IMR-90 (cell line): ENCODE results near the gene ERICH2. TPM values are rescaled to one million over a fixed set of nuclear protein-coding genes. Genes with fewer than 3 reads are reported as not detected.

Source experiments
- ATAC-seq: fragments of 200-7000 bp; cut with Tn5 transposase; 2 replicates; pipeline ENCODE4 v1.9.1; 2020; ENCODE audit warnings: low read depth, mild to moderate bottlenecking, moderate library complexity
- Bru-seq: library from RNA; stranded (reverse); fragments of 400-500 nt; gene quantifications from one replicate; lab custom pipeline; 2021; lab: Mats Ljungman, UMichigan
- BruChase-seq, 2 experiments: library from RNA; stranded (reverse); fragments of 400-500 nt; gene quantifications; one replicate each; lab custom pipeline; 2021; lab: Mats Ljungman, UMichigan
- BruUV-seq: library from RNA; stranded (reverse); fragments of 400-500 nt; replicated peaks from 2 replicates; lab custom pipeline; 2021; lab: Mats Ljungman, UMichigan
- CTCF ChIA-PET: fragments of 300-600 bp; formaldehyde crosslinking; extraction: SDS; loops from one replicate; lab custom pipeline; 2021; ENCODE audit warnings: antibody characterized with exemption; lab: Yijun Ruan, JAX
- POLR2A ChIA-PET: fragments of 300-600 bp; sonication (Branson Sonifier 250); formaldehyde crosslinking; loops from one replicate; lab custom pipeline; 2022; ENCODE audit warnings: antibody characterized with exemption; ENCODE audit not compliant: unreplicated experiment; lab: Charles Lee
- DNase-seq: peaks from one replicate; pipeline ENCODE4 v3.0.0; 2013
- H2AFZ ChIP-seq: replicated peaks from 2 replicates; pipeline ENCODE3; 2013; ENCODE audit warnings: low read length, mild to moderate bottlenecking; ENCODE audit not compliant: poor library complexity
- H2AK5ac ChIP-seq: 2 replicates; pipeline ENCODE4 v1.6.1; 2013; ENCODE audit warnings: low read depth, low read length, inconsistent platforms
- H2AK9ac ChIP-seq: replicated peaks from 2 replicates; pipeline ENCODE3; 2013; ENCODE audit warnings: mild to moderate bottlenecking, low read depth, low read length, moderate library complexity; ENCODE audit not compliant: poor library complexity
- H2BK120ac ChIP-seq: 2 replicates; pipeline ENCODE4 v1.6.1; 2013; ENCODE audit warnings: low read depth, low read length, inconsistent platforms
- H2BK15ac ChIP-seq: 3 replicates; pipeline ENCODE4 v1.6.1; 2013; ENCODE audit warnings: low read depth, low read length, inconsistent platforms
- H2BK20ac ChIP-seq: 2 replicates; pipeline ENCODE4 v1.6.1; 2013; ENCODE audit warnings: low read depth, mild to moderate bottlenecking, inconsistent platforms, low read length, moderate library complexity
- H2BK5ac ChIP-seq: 2 replicates; pipeline ENCODE4 v1.6.1; 2013; ENCODE audit warnings: mild to moderate bottlenecking, low read depth, low read length, inconsistent platforms; ENCODE audit not compliant: poor library complexity, severe bottlenecking
- H3K14ac ChIP-seq: replicated peaks from 2 replicates; pipeline ENCODE4 v1.6.1; 2013; ENCODE audit warnings: low read depth, low read length, inconsistent platforms
- H3K18ac ChIP-seq: 2 replicates; pipeline ENCODE4 v1.6.1; 2013; ENCODE audit warnings: low read depth, low read length, control low read depth
- H3K23ac ChIP-seq: 2 replicates; pipeline ENCODE4 v1.6.1; 2013; ENCODE audit warnings: low read depth, low read length, inconsistent platforms
- H3K27ac ChIP-seq: 2 replicates; pipeline ENCODE4 v1.5.1; 2013; ENCODE audit warnings: mild to moderate bottlenecking, control low read depth, low read length; ENCODE audit not compliant: insufficient read depth
- H3K27me3 ChIP-seq: 2 replicates; pipeline ENCODE4 v1.6.1; 2013; ENCODE audit warnings: low read length; ENCODE audit not compliant: control insufficient read depth, insufficient read depth
- H3K36me3 ChIP-seq: 2 replicates; pipeline ENCODE4 v1.6.1; 2013; ENCODE audit warnings: low read length, mixed read lengths; ENCODE audit not compliant: control insufficient read depth, insufficient read depth
- H3K4ac ChIP-seq: 2 replicates; pipeline ENCODE4 v1.6.1; 2013; ENCODE audit warnings: low read depth, low read length, inconsistent platforms
- H3K4me1 ChIP-seq: 2 replicates; pipeline ENCODE4 v1.6.1; 2013; ENCODE audit warnings: low read length, mixed read lengths; ENCODE audit not compliant: control insufficient read depth, insufficient read depth
- H3K4me2 ChIP-seq: 2 replicates; pipeline ENCODE4 v1.6.1; 2013; ENCODE audit warnings: low read depth, mild to moderate bottlenecking, control low read depth, low read length, moderate library complexity
- H3K4me3 ChIP-seq: 2 replicates; pipeline ENCODE4 v1.5.1; 2013; ENCODE audit warnings: low read depth, mild to moderate bottlenecking, control low read depth, low read length, moderate library complexity; ENCODE audit not compliant: insufficient read depth
- H3K56ac ChIP-seq: 2 replicates; pipeline ENCODE4 v1.6.1; 2013; ENCODE audit warnings: low read length, inconsistent platforms; ENCODE audit not compliant: insufficient read depth; ENCODE audit errors: extremely low read depth
- H3K79me1 ChIP-seq, 2 experiments: 2 replicates each; pipeline ENCODE4 v1.6.1; 2013; ENCODE audit warnings: low read length in 2 of 2, inconsistent platforms in 1 of 2, low read depth in 1 of 2
- H3K9ac ChIP-seq: 2 replicates; pipeline ENCODE4 v1.6.1; 2013; ENCODE audit warnings: low read depth, low read length, control low read depth
- H3K9me1 ChIP-seq: 2 replicates; pipeline ENCODE4 v1.6.1; 2013; ENCODE audit warnings: low read length, inconsistent platforms; ENCODE audit not compliant: insufficient read depth
- H3K9me3 ChIP-seq: 2 replicates; pipeline ENCODE4 v1.6.1; 2013; ENCODE audit warnings: low read length; ENCODE audit not compliant: control insufficient read depth, insufficient read depth
- H4K20me1 ChIP-seq: 2 replicates; pipeline ENCODE4 v1.6.1; 2013; ENCODE audit warnings: low read length, inconsistent platforms; ENCODE audit not compliant: insufficient read depth
- H4K5ac ChIP-seq: 2 replicates; pipeline ENCODE4 v1.6.1; 2013; ENCODE audit warnings: mild to moderate bottlenecking, low read depth, low read length, control low read depth
- H4K8ac ChIP-seq, 2 experiments: 2 replicates each; pipeline ENCODE4 v1.6.1; 2013; ENCODE audit warnings: low read depth in 2 of 2, low read length in 2 of 2, control low read depth in 1 of 2, inconsistent platforms in 1 of 2
- H4K91ac ChIP-seq: 2 replicates; pipeline ENCODE4 v1.6.1; 2013; ENCODE audit warnings: low read depth, low read length, inconsistent platforms; ENCODE audit not compliant: insufficient read depth
- BHLHE40 ChIP-seq: fragments of 150-350 bp; IDR thresholded peaks from 2 replicates; pipeline ENCODE4 v1.6.1; 2016; ENCODE audit warnings: mild to moderate bottlenecking, low read depth, low read length
- CEBPB ChIP-seq: IDR thresholded peaks from 2 replicates; pipeline ENCODE4 v1.6.1; 2012; ENCODE audit warnings: low read depth, low read length, improper control_type of control experiment
- CHD1 ChIP-seq: IDR thresholded peaks from 2 replicates; pipeline ENCODE4 v1.6.1; 2012; ENCODE audit warnings: low read depth, low read length, improper control_type of control experiment
- CTCF ChIP-seq: conservative IDR thresholded peaks from 2 replicates; pipeline ENCODE4 v1.5.1; 2012; ENCODE audit warnings: mild to moderate bottlenecking, low read depth, low read length, improper control_type of control experiment
- ELK1 ChIP-seq: fragments of 150-350 bp; IDR thresholded peaks from 2 replicates; pipeline ENCODE4 v1.6.1; 2016; ENCODE audit warnings: low read depth, mild to moderate bottlenecking, low read length, moderate library complexity, borderline replicate concordance
- FOS ChIP-seq: fragments of 150-350 bp; IDR thresholded peaks from 2 replicates; pipeline ENCODE4 v1.6.1; 2016; ENCODE audit warnings: low read depth, low read length
- MAFK ChIP-seq: IDR thresholded peaks from 2 replicates; pipeline ENCODE4 v1.6.1; 2012; ENCODE audit warnings: low read depth, low read length, improper control_type of control experiment
- MAZ ChIP-seq: IDR thresholded peaks from 2 replicates; pipeline ENCODE4 v1.6.1; 2012; ENCODE audit warnings: low read depth, mild to moderate bottlenecking, low read length, improper control_type of control experiment, moderate library complexity, borderline replicate concordance
- MXI1 ChIP-seq: IDR thresholded peaks from 2 replicates; pipeline ENCODE4 v1.6.1; 2012; ENCODE audit warnings: low read depth, mild to moderate bottlenecking, low read length, moderate library complexity, borderline replicate concordance
- NFE2L2 ChIP-seq: fragments of 150-350 bp; IDR thresholded peaks from 2 replicates; pipeline ENCODE4 v1.6.1; 2016; ENCODE audit warnings: low read depth, mild to moderate bottlenecking, low read length
- POLR2A ChIP-seq: IDR thresholded peaks from 2 replicates; pipeline ENCODE4 v1.6.1; 2012; ENCODE audit warnings: mild to moderate bottlenecking, low read depth, low read length
- RAD21 ChIP-seq: IDR thresholded peaks from 2 replicates; pipeline ENCODE4 v1.6.1; 2012; ENCODE audit warnings: low read length, improper control_type of control experiment
- RCOR1 ChIP-seq: IDR thresholded peaks from 2 replicates; pipeline ENCODE4 v1.6.1; 2012; ENCODE audit warnings: mild to moderate bottlenecking, low read length, improper control_type of control experiment; ENCODE audit not compliant: insufficient replicate concordance
- RFX5 ChIP-seq: IDR thresholded peaks from 2 replicates; pipeline ENCODE4 v1.8.0; 2012; ENCODE audit warnings: low read depth, mild to moderate bottlenecking, low read length, moderate library complexity
- SMC3 ChIP-seq: fragments of 150-350 bp; IDR thresholded peaks from 2 replicates; pipeline ENCODE4 v1.6.1; 2016; ENCODE audit warnings: low read depth, mild to moderate bottlenecking, antibody characterized with exemption, low read length, moderate library complexity
- WGBS, 2 experiments: methylation state at CpG; one replicate each; pipeline versions ENCODE4 v1.1.5 to v1.1.7; 2013; ENCODE audit warnings: missing lambda C conversion rate in 2 of 2; ENCODE audit not compliant: insufficient read length in 1 of 2; ENCODE audit errors: extremely low coverage in 2 of 2; 5-methylcytosine and 5-hydroxymethylcytosine counted together
- dilution Hi-C: fragments of 300-500 bp; cut with HindIII; formaldehyde crosslinking; loops from one replicate; pipeline ENCODE4 v1.14.3; 2018; ENCODE audit warnings: low sequenced_read_pairs; ENCODE audit not compliant: unreplicated experiment
- in situ Hi-C: fragments of 300-500 bp; cut with MboI; formaldehyde crosslinking; loops from 3 replicates; pipeline ENCODE4 v1.14.3; 2019; ENCODE audit warnings: low sequenced_read_pairs, inconsistent platforms, mixed read lengths
- intact Hi-C: fragments of 100-400 bp; cut with micrococcal nuclease; formaldehyde crosslinking; loops from 2 replicates; pipeline ENCODE4 v1.10.0; 2022
- long read RNA-seq: library from polyadenylated mRNA; unstranded; transcript quantifications from one replicate; pipeline ENCODE4 v2.0.0, GENCODE V29; 2021; ENCODE audit not compliant: unreplicated experiment
- polyA plus RNA-seq, 3 experiments: library from polyadenylated mRNA; depleted of rRNA; stranded (reverse); fragments of >200 nt; gene quantifications; 2 replicates each; pipeline ENCODE4 v1.2.3, GENCODE V29; 2012; ENCODE audit warnings: low replicate concordance in 1 of 3
- total RNA-seq: library from RNA; depleted of rRNA; stranded (reverse); fragments of >200 nt; gene quantifications from 2 replicates; pipeline ENCODE4 v1.2.3, GENCODE V29; 2012; rRNA removed

ERICH2 gene
- total RNA-seq (not detected in 2 replicates), polyA plus RNA-seq (2012; rRNA removed) (not detected in 2 replicates), Bru-seq, nascent RNA (not detected), BruChase-seq, experiment 1, labeled RNA remaining after a 6-hour chase (percentile 2 among the genes with signal in this experiment), BruChase-seq, experiment 2, labeled RNA remaining after a 2-hour chase (percentile 6 among the genes with signal in this experiment)
- not detected in 2 replicates for polyA plus RNA-seq (2012; cell fraction: cytosol; rRNA removed)
- polyA plus RNA-seq (2012; cell fraction: nucleus; rRNA removed; ENCODE audit: low replicate concordance): not detected in 2 replicates
- long read RNA-seq: 0 reads

GRCh38 chr2:170770008-170770605, at the start of gene ERICH2:
TSS of gene ERICH2 (plus strand) at chr2:170770378. CDS start at chr2:170770682, 304 bp downstream.
- H3K9ac ChIP-seq: peak within 1 kb of the TSS; percentile 59
- no peak within 1 kb of the TSS for H2BK120ac ChIP-seq
- in situ Hi-C loops (no loop called here), dilution Hi-C loops (no loop called here), intact Hi-C loops (no loop called here)
- H3K4me3 ChIP-seq: peak within 1 kb of the TSS; percentile 88
- H2BK15ac ChIP-seq: no peak within 1 kb of the TSS
- H3K9me3 ChIP-seq: no peaks in the 10 kb centered on the region
- no peak within 1 kb of the TSS for H3K4ac ChIP-seq
- ChIA-PET POLR2A (no interaction called here), CTCF (interaction anchor here (0.6 to 0.7 kb wide), 2 partner anchors 31 to 408 kb away, joined by 3 read pairs; no protein-coding TSS in a partner anchor)
- H3K79me1 ChIP-seq: no peaks in the 10 kb centered on the region
- DNase-seq: peak; percentile 30
- no peaks in the 10 kb centered on the region for H3K36me3 ChIP-seq
- peak within 1 kb of the TSS; percentile 44 to 49; a peak in 1 of 4 replicates for H4K8ac ChIP-seq
- BruUV-seq: no TSS peak
- H2AK5ac ChIP-seq: no peak within 1 kb of the TSS
- peak within 1 kb of the TSS; percentile 37 for H2AK9ac ChIP-seq
- no peak within 1 kb of the TSS; the same call in 1 of the 2 replicates for H3K56ac ChIP-seq
- ATAC-seq: peak; percentile 74
- peaks cover 15% of the 10 kb centered on the region for H3K27me3 ChIP-seq
- peak within 1 kb of the TSS; percentile 93 for H2AFZ ChIP-seq
- H4K20me1 ChIP-seq: no peaks in the 10 kb centered on the region
- H4K91ac ChIP-seq: no peak within 1 kb of the TSS
- no peak within 1 kb of the TSS for H2BK5ac ChIP-seq
- H3K4me2 ChIP-seq: peak within 1 kb of the TSS; percentile 96
- H3K18ac ChIP-seq: no peak within 1 kb of the TSS
- no peaks in the 10 kb centered on the region for H3K4me1 ChIP-seq
- no peak within 1 kb of the TSS for H2BK20ac ChIP-seq
- H3K27ac ChIP-seq: no peak within 1 kb of the TSS
- no CpG with 5 or more reads among the region's 13 CpGs for WGBS, 2 experiments
- H3K14ac ChIP-seq: no peak within 1 kb of the TSS
- peak within 1 kb of the TSS; percentile 16; the same call in 1 of the 2 replicates for H4K5ac ChIP-seq
- no peaks in the 10 kb centered on the region for H3K9me1 ChIP-seq
- H3K23ac ChIP-seq: no peak within 1 kb of the TSS
- TF ChIP-seq CEBPB (no peak), RCOR1 (no peak), RAD21 (no peak), CTCF (no peak), FOS (no peak), ELK1 (no peak), RFX5 (no peak), CHD1 (no peak), MXI1 (no peak), NFE2L2 (no peak), POLR2A (no peak), MAZ (no peak), SMC3 (no peak), MAFK (no peak), BHLHE40 (no peak)
